ENCODE results near the gene MAPK8IP3. TPM values are rescaled to one million over a fixed set of nuclear protein-coding genes. Genes with fewer than 3 reads are reported as not detected.
"Not testable (repeated sequence)": the region's sequence is repeated elsewhere in the genome, so short reads cannot be mapped to it uniquely, and the experiment has no call there.

The MAPK8IP3 gene
- total and polyA plus RNA-seq, 8 donors: 25.5 to 244 (median 50.3) TPM

- no peak for FAIRE-seq
- H3K9me3 ChIP-seq: no peaks in the 10 kb centered on the region
- DNase-seq: peak; percentile 33 to 87 (median 62)
- no peaks in the 10 kb centered on the region for H3K27me3 ChIP-seq
- intact Hi-C loops (cut with DNase I): no loop called here
- peak; percentile 51 to 76 (median 72) for ATAC-seq
- no peak for TF ChIP-seq CTCF (IDR thresholded peaks at IDR 0.05)
- peak overlapping the region in 2 of 4 donors; percentile 26 to 45 for H3K4me3 ChIP-seq
- no peaks in the 10 kb centered on the region for H3K36me3 ChIP-seq
- H3K4me1 ChIP-seq: peaks cover 9 to 17% (median 16%) of the 10 kb centered on the region in 3 donors
- H3K27ac ChIP-seq: peak overlapping the region; percentile 53 to 78 (median 66)
- 15 to 32% methylated on average over 10 to 18 of the region's 18 CpGs for WGBS, 2 donors
Observed at GRCh38 chr16:1794221-1794871, 88.4 kb downstream of the MAPK8IP3 start.

GRCh38 chr16:1794908-1795666 is 89.1 kb downstream of the MAPK8IP3 start:
- Histone ChIP-seq H3K36me3 (no peaks in the 10 kb centered on the region), H3K27me3 (no peaks in the 10 kb centered on the region), H3K4me3 (peak overlapping the region in 2 of 4 donors; percentile 26 to 45), H3K4me1 (peaks cover 9 to 17% (median 16%) of the 10 kb centered on the region in 3 donors), H3K27ac (peak overlapping the region; percentile 53 to 78 (median 66)), H3K9me3 (no peaks in the 10 kb centered on the region)
- 58 to 67% methylated on average over 29 to 32 of the region's 32 CpGs for WGBS, 2 donors
- FAIRE-seq: no peak
- TF ChIP-seq CTCF (IDR thresholded peaks at IDR 0.05): no peak
- peak in 1 of 6 donors; percentile 66 for DNase-seq
- intact Hi-C loops (cut with DNase I): no loop called here
- ATAC-seq: no peak

- intact Hi-C loops (cut with DNase I); DNase-seq; FAIRE-seq; H3K9me3 ChIP-seq; H3K4me1 ChIP-seq; H3K4me3 ChIP-seq; H3K27ac ChIP-seq; H3K36me3 ChIP-seq; ATAC-seq; H3K27me3 ChIP-seq: not testable (repeated sequence)
- 73 to 85% methylated on average over 5 of the region's 5 CpGs for WGBS, 2 donors
Observed at GRCh38 chr16:1799263-1799662, 93.3 kb downstream of the MAPK8IP3 start.

DNA sequence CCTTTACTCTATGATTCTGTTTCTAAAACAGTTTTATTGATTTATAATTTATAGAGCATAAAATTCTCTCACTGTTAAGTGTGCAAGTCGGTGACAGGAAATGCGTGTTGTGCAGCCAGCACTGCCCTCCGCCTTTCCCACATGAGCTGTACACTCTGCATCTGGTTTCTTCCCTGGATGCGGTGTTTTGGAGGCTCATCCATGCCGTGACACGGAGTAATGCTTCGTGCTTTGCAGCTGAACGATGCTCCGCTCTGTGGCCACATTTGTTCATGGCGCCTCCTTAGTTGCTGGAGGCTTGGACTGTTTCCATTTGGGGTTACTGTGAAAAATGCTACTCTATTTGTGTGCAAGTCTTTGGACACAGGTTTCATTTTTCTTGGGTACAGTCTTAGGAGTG is 94.7 kb downstream of the MAPK8IP3 start:
- no peak for FAIRE-seq
- Histone ChIP-seq H3K27me3 (no peaks in the 10 kb centered on the region), H3K4me1 (no peaks in the 10 kb centered on the region), H3K4me3 (no peak overlapping the region), H3K36me3 (no peaks in the 10 kb centered on the region), H3K9me3 (no peaks in the 10 kb centered on the region), H3K27ac (no peak overlapping the region)
- intact Hi-C loops (cut with DNase I): no loop called here
- no peak for ATAC-seq
- TF ChIP-seq CTCF (IDR thresholded peaks at IDR 0.05): no peak
- no peak for DNase-seq
- WGBS, 2 donors: 81 to 83% methylated on average over 10 of the region's 10 CpGs

GRCh38 chr16:1807626-1808025 is 101.6 kb downstream of the MAPK8IP3 start:
- WGBS, 2 donors: 86 to 89% methylated on average over 10 of the region's 10 CpGs
- FAIRE-seq (no peak), ATAC-seq (no peak), DNase-seq (peak in 1 of 6 donors; percentile 40)
- no peaks in the 10 kb centered on the region for H3K27me3 ChIP-seq
- no peaks in the 10 kb centered on the region for H3K9me3 ChIP-seq
- H3K27ac ChIP-seq: no peak overlapping the region
- no peaks in the 10 kb centered on the region for H3K4me1 ChIP-seq
- intact Hi-C loops (cut with DNase I): no loop called here
- no peak for TF ChIP-seq CTCF (IDR thresholded peaks at IDR 0.05)
- H3K4me3 ChIP-seq: no peak overlapping the region
- peaks cover 0 to 22% (median 13%) of the 10 kb centered on the region in 3 donors for H3K36me3 ChIP-seq
